PC-9 (cell line): ENCODE data around the gene CD44. TPM values are rescaled to one million over a fixed set of nuclear protein-coding genes. Genes with fewer than 3 reads are reported as not detected.

Experiments
- BruUV-seq: library from RNA; stranded (reverse); fragments of 400-500 nt; replicated peaks from 2 replicates; lab custom pipeline; 2021; lab: Mats Ljungman, UMichigan
- CTCF ChIA-PET: fragments of 300-600 bp; sonication (Branson Sonifier 250); formaldehyde crosslinking; loops from one replicate; lab custom pipeline; 2022; ENCODE audit warnings: antibody characterized with exemption; lab: Charles Lee
- POLR2A ChIA-PET: fragments of 300-600 bp; sonication (Branson Sonifier 250); formaldehyde crosslinking; loops from one replicate; lab custom pipeline; 2022; ENCODE audit warnings: antibody characterized with exemption; ENCODE audit not compliant: unreplicated experiment; lab: Charles Lee
- DNase-seq, 2 experiments: peaks; one replicate each; pipeline versions ENCODE4 v3.0.0 to v3.0.0-alpha.2; 2015 to 2022; ENCODE audit warnings: mixed read lengths in 1 of 2
- H2AFZ ChIP-seq: fragments of 200-600 bp; sonication (generic); 2 replicates; pipeline ENCODE4 v1.8.1; 2017; ENCODE audit warnings: antibody characterized with exemption
- H3F3A ChIP-seq: fragments of 200-600 bp; sonication (generic); 2 replicates; pipeline ENCODE4 v1.8.1; 2017; ENCODE audit warnings: antibody characterized with exemption, mild to moderate bottlenecking, low read depth; ENCODE audit not compliant: insufficient read depth
- H3K27ac ChIP-seq: fragments of 200-600 bp; sonication (generic); 2 replicates; pipeline ENCODE4 v1.6.1; 2016; ENCODE audit warnings: mixed run types
- H3K27me3 ChIP-seq: fragments of 200-600 bp; sonication (generic); 2 replicates; pipeline ENCODE4 v1.6.1; 2016; ENCODE audit warnings: low read depth, mixed run types; ENCODE audit not compliant: insufficient read depth
- H3K36me3 ChIP-seq: fragments of 200-600 bp; sonication (generic); 2 replicates; pipeline ENCODE4 v1.6.1; 2016; ENCODE audit warnings: low read depth, mixed run types
- H3K4me1 ChIP-seq: fragments of 200-600 bp; sonication (generic); replicated peaks from 2 replicates; pipeline ENCODE4 v1.6.1; 2016; ENCODE audit warnings: mixed run types; ENCODE audit not compliant: insufficient read depth
- H3K4me2 ChIP-seq: fragments of 200-600 bp; sonication (generic); 2 replicates; pipeline ENCODE4 v1.6.1; 2017; ENCODE audit warnings: mixed run types
- H3K4me3 ChIP-seq: fragments of 200-600 bp; sonication (generic); 2 replicates; pipeline ENCODE4 v1.6.1; 2016; ENCODE audit warnings: mixed run types
- H3K79me2 ChIP-seq: fragments of 200-600 bp; sonication (generic); 2 replicates; pipeline ENCODE4 v1.6.1; 2017; ENCODE audit warnings: low read depth, mixed run types
- H3K9me2 ChIP-seq: fragments of 200-600 bp; sonication (generic); 2 replicates; pipeline ENCODE4 v1.8.1; 2017; ENCODE audit warnings: mild to moderate bottlenecking; ENCODE audit not compliant: insufficient read depth
- H3K9me3 ChIP-seq: fragments of 200-600 bp; sonication (generic); 2 replicates; pipeline ENCODE4 v1.8.1; 2016; ENCODE audit warnings: low read depth; ENCODE audit not compliant: insufficient read depth
- H4K20me1 ChIP-seq: fragments of 200-600 bp; sonication (generic); 2 replicates; pipeline ENCODE4 v1.8.1; 2017; ENCODE audit not compliant: insufficient read depth
- EZH2 ChIP-seq: fragments of 200-600 bp; sonication (generic); IDR thresholded peaks from 2 replicates; pipeline ENCODE4 v1.8.0; 2017; ENCODE audit warnings: antibody characterized with exemption, low read depth
- intact Hi-C: fragments of 100-400 bp; cut with micrococcal nuclease; formaldehyde crosslinking; loops from one replicate; pipeline ENCODE4 v1.10.0; 2022; ENCODE audit not compliant: unreplicated experiment
- total RNA-seq: library from RNA; stranded (reverse); gene quantifications from 2 replicates; pipeline ENCODE4 v1.2.3, GENCODE V29; 2021
- TF ChIP-seq, protein P1 (sequence below): fragments of 200-600 bp; sonication (generic); conservative IDR thresholded peaks from 2 replicates; pipeline ENCODE4 v1.6.1; 2017; ENCODE audit warnings: mixed run types, antibody characterized with exemption, mild to moderate bottlenecking, moderate library complexity

The CD44 gene
- total RNA-seq, 1 experiment from 2014 or later: 775 TPM

DNA sequence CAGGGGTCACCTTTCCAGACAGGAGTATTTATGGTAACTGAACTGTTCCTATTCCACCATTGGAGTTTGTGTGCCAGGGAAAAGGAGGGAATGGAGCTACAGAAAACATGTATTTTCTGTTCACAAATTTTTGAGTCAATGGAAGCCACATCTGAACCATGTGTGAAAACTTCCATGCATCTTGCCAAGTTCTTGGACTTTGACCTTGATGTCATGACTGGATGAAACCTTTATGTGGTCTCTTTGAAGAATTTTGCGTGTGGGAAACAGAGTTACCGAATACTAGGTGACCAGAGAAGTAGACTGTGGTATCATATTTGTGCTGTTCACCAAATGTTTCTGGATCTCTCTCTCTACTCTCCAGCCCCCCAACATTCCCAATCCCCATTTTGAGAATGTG is 104.8 kb downstream of the CD44 start:
- Histone ChIP-seq H3K27ac (no peak overlapping the region), H3K4me1 (no peaks in the 10 kb centered on the region), H3K4me3 (no peak overlapping the region), H3F3A (no peaks in the 10 kb centered on the region; the same call in 1 of the 2 replicates), H4K20me1 (no peaks in the 10 kb centered on the region), H3K9me2 (no peaks in the 10 kb centered on the region), H2AFZ (no peak overlapping the region), H3K4me2 (no peak overlapping the region), H3K9me3 (no peaks in the 10 kb centered on the region), H3K36me3 (no peaks in the 10 kb centered on the region), H3K27me3 (no peaks in the 10 kb centered on the region), H3K79me2 (no peaks in the 10 kb centered on the region)
- BruUV-seq: no TSS peak
- CTCF ChIA-PET: no interaction called here
- TF ChIP-seq EZH2: no peak
- TF ChIP-seq, protein P1, sequence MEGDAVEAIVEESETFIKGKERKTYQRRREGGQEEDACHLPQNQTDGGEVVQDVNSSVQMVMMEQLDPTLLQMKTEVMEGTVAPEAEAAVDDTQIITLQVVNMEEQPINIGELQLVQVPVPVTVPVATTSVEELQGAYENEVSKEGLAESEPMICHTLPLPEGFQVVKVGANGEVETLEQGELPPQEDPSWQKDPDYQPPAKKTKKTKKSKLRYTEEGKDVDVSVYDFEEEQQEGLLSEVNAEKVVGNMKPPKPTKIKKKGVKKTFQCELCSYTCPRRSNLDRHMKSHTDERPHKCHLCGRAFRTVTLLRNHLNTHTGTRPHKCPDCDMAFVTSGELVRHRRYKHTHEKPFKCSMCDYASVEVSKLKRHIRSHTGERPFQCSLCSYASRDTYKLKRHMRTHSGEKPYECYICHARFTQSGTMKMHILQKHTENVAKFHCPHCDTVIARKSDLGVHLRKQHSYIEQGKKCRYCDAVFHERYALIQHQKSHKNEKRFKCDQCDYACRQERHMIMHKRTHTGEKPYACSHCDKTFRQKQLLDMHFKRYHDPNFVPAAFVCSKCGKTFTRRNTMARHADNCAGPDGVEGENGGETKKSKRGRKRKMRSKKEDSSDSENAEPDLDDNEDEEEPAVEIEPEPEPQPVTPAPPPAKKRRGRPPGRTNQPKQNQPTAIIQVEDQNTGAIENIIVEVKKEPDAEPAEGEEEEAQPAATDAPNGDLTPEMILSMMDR: no peak
- POLR2A ChIA-PET: interaction anchor here (0.6 kb wide), 1 partner anchor 1042 kb away, joined by 9 read pairs; no protein-coding TSS in a partner anchor
- DNase-seq: no peak
- intact Hi-C loops: no loop called here

DNA sequence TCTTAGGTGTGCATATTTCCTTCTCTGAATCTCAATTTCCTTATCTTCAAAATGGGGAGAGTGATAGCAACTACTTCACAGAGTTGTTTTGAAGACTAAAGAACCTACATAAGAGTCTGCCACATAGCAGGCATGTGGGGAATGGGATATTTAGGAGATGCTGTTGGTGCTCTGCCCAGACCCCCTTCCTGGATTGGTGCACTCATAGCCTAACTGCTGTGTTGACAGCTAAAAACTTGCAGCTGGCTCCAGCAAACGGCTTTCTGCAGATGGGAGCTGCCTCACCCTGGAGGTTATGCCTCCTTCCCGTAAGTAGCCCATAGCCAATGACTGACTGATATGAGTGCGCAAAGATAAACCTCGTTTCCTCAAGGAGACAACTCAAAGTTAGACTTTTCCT is 106.1 kb downstream of the CD44 start:
- Histone ChIP-seq H3K79me2 (no peaks in the 10 kb centered on the region), H3K27ac (no peak overlapping the region), H4K20me1 (no peaks in the 10 kb centered on the region), H3K27me3 (no peaks in the 10 kb centered on the region), H3K36me3 (no peaks in the 10 kb centered on the region), H3K4me2 (no peak overlapping the region), H3K4me1 (no peaks in the 10 kb centered on the region), H3K4me3 (no peak overlapping the region), H3K9me3 (no peaks in the 10 kb centered on the region), H2AFZ (no peak overlapping the region), H3K9me2 (no peaks in the 10 kb centered on the region), H3F3A (no peaks in the 10 kb centered on the region; the same call in 1 of the 2 replicates)
- BruUV-seq: no TSS peak
- TF ChIP-seq EZH2: no peak
- TF ChIP-seq, protein P1: no peak
- intact Hi-C loops: no loop called here
- DNase-seq: no peak
- ChIA-PET CTCF (no interaction called here), POLR2A (no interaction called here)

- no peak for TF ChIP-seq EZH2
- TF ChIP-seq, protein P1: no peak
- no peaks in the 10 kb centered on the region for H3K9me3 ChIP-seq
- no peaks in the 10 kb centered on the region for H3K27me3 ChIP-seq
- no peaks in the 10 kb centered on the region for H3K36me3 ChIP-seq
- no peak overlapping the region for H3K4me2 ChIP-seq
- H3K4me3 ChIP-seq: no peak overlapping the region
- H3K79me2 ChIP-seq: no peaks in the 10 kb centered on the region
- intact Hi-C loops: no loop called here
- no peak overlapping the region for H2AFZ ChIP-seq
- no TSS peak for BruUV-seq
- ChIA-PET CTCF (interaction anchor here (0.6 kb wide), 1 partner anchor 32 kb away, joined by 11 read pairs; no protein-coding TSS in a partner anchor), POLR2A (no interaction called here)
- no peak for DNase-seq
- H3K9me2 ChIP-seq: no peaks in the 10 kb centered on the region
- H3K27ac ChIP-seq: no peak overlapping the region
- no peaks in the 10 kb centered on the region for H4K20me1 ChIP-seq
- H3F3A ChIP-seq: no peaks in the 10 kb centered on the region; the same call in 1 of the 2 replicates
- no peaks in the 10 kb centered on the region for H3K4me1 ChIP-seq
These were observed 106.8 kb downstream of the CD44 start for GRCh38 chr11:35245786-35246185.
